Measurements from ENCODE around the gene POLG.

POLG gene

DNA sequence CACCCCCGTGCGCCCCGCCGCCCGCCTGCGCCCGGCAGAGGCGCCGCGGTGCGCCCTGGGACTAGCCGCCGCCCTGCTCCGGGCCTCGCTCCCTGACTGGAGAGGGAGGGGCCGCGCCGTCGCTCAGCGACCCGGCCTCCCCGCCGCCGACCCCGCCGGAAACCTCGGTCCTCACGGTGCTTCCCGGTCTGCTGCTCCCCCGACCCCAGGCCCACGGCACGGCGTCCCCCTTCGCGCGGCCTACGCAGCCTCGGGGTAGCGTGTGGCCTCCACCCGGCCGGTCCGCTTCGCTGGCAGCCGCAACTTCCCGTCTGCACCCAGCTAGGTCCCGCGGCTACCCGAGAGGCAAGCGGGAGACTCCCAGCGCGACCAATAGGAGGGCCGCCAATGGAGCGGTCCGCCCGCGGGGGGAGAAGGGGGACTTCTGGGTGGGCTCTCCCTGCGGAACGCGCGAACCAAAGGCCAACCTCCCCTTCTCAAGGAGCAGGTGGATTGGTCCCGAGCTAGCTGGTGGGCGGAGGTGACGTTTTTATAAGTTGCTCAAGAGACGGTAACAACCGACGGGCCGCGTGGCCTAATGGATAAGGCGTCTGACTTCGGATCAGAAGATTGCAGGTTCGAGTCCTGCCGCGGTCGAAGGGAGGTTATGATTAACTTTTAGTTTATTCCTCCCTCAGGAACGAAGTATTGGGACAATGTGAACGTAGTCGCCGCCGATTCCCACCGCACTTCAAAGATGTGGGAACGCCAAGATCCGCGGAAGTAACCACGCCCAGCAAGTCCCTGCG is at the start of gene POLG (continued):
- TF ChIP-seq ZNF623 (tag by site-specific recombination; IDR thresholded peaks at IDR 0.05) (peak; percentile 31), ZSCAN30 (tag by site-specific recombination; IDR thresholded peaks at IDR 0.05) (peak; percentile 86), ZNF837 (tag by site-specific recombination; IDR thresholded peaks at IDR 0.05) (no peak), SALL2 (tag by site-specific recombination; IDR thresholded peaks at IDR 0.05; ENCODE audit: borderline replicate concordance) (no peak), ZNF530 (tag by site-specific recombination; IDR thresholded peaks at IDR 0.05; ENCODE audit: low read depth) (no peak), ZNF76 (tag by site-specific recombination; IDR thresholded peaks at IDR 0.05; ENCODE audit: borderline replicate concordance, low read depth) (peak; percentile 96), ZNF600 (tag by site-specific recombination; IDR thresholded peaks at IDR 0.05) (peak; percentile 47), BCL11B (tag by site-specific recombination; IDR thresholded peaks at IDR 0.05; ENCODE audit: low read depth) (no peak), ZNF140 (tag by site-specific recombination; IDR thresholded peaks at IDR 0.05) (no peak), KLF16 (tag by site-specific recombination; IDR thresholded peaks at IDR 0.05) (peak; percentile 90), ZFP3 (tag by site-specific recombination; IDR thresholded peaks at IDR 0.05; ENCODE audit: low read depth) (no peak), ZNF677 (tag by site-specific recombination; IDR thresholded peaks at IDR 0.05) (no peak), ZBTB7A (tag by site-specific recombination; IDR thresholded peaks at IDR 0.05; ENCODE audit: low read depth) (peak; percentile 100), ZNF433 (tag by site-specific recombination; IDR thresholded peaks at IDR 0.05; ENCODE audit: low read depth) (no peak), ZNF114 (tag by site-specific recombination; IDR thresholded peaks at IDR 0.05) (no peak), ZNF10 (tag by site-specific recombination; IDR thresholded peaks at IDR 0.05) (no peak; the same call in 1 of the 2 replicates), HOXC10 (CRISPR knock-in tag; IDR thresholded peaks at IDR 0.05) (no peak; the same call in 1 of the 2 replicates), ZNF2 (tag by site-specific recombination; IDR thresholded peaks at IDR 0.05) (peak; percentile 95), ZBTB20 (tag by site-specific recombination; IDR thresholded peaks at IDR 0.05) (no peak; the same call in 1 of the 2 replicates)
- TF ChIP-seq, protein P1, sequence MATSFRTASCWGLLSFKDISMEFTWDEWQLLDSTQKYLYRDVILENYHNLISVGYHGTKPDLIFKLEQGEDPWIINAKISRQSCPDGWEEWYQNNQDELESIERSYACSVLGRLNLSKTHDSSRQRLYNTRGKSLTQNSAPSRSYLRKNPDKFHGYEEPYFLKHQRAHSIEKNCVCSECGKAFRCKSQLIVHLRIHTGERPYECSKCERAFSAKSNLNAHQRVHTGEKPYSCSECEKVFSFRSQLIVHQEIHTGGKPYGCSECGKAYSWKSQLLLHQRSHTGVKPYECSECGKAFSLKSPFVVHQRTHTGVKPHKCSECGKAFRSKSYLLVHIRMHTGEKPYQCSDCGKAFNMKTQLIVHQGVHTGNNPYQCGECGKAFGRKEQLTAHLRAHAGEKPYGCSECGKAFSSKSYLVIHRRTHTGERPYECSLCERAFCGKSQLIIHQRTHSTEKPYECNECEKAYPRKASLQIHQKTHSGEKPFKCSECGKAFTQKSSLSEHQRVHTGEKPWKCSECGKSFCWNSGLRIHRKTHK (tag by site-specific recombination; IDR thresholded peaks at IDR 0.05) = no peak
- TF ChIP-seq, protein P2, sequence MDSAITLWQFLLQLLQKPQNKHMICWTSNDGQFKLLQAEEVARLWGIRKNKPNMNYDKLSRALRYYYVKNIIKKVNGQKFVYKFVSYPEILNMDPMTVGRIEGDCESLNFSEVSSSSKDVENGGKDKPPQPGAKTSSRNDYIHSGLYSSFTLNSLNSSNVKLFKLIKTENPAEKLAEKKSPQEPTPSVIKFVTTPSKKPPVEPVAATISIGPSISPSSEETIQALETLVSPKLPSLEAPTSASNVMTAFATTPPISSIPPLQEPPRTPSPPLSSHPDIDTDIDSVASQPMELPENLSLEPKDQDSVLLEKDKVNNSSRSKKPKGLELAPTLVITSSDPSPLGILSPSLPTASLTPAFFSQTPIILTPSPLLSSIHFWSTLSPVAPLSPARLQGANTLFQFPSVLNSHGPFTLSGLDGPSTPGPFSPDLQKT (IDR thresholded peaks at IDR 0.05; ENCODE audit: borderline replicate concordance, low read depth, low read length) = no peak
- TF ChIP-seq, protein P3, sequence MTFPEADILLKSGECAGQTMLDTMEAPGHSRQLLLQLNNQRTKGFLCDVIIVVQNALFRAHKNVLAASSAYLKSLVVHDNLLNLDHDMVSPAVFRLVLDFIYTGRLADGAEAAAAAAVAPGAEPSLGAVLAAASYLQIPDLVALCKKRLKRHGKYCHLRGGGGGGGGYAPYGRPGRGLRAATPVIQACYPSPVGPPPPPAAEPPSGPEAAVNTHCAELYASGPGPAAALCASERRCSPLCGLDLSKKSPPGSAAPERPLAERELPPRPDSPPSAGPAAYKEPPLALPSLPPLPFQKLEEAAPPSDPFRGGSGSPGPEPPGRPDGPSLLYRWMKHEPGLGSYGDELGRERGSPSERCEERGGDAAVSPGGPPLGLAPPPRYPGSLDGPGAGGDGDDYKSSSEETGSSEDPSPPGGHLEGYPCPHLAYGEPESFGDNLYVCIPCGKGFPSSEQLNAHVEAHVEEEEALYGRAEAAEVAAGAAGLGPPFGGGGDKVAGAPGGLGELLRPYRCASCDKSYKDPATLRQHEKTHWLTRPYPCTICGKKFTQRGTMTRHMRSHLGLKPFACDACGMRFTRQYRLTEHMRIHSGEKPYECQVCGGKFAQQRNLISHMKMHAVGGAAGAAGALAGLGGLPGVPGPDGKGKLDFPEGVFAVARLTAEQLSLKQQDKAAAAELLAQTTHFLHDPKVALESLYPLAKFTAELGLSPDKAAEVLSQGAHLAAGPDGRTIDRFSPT (tag by site-specific recombination; IDR thresholded peaks at IDR 0.05) = no peak; the same call in 1 of the 2 replicates
- TF ChIP-seq, protein P4, sequence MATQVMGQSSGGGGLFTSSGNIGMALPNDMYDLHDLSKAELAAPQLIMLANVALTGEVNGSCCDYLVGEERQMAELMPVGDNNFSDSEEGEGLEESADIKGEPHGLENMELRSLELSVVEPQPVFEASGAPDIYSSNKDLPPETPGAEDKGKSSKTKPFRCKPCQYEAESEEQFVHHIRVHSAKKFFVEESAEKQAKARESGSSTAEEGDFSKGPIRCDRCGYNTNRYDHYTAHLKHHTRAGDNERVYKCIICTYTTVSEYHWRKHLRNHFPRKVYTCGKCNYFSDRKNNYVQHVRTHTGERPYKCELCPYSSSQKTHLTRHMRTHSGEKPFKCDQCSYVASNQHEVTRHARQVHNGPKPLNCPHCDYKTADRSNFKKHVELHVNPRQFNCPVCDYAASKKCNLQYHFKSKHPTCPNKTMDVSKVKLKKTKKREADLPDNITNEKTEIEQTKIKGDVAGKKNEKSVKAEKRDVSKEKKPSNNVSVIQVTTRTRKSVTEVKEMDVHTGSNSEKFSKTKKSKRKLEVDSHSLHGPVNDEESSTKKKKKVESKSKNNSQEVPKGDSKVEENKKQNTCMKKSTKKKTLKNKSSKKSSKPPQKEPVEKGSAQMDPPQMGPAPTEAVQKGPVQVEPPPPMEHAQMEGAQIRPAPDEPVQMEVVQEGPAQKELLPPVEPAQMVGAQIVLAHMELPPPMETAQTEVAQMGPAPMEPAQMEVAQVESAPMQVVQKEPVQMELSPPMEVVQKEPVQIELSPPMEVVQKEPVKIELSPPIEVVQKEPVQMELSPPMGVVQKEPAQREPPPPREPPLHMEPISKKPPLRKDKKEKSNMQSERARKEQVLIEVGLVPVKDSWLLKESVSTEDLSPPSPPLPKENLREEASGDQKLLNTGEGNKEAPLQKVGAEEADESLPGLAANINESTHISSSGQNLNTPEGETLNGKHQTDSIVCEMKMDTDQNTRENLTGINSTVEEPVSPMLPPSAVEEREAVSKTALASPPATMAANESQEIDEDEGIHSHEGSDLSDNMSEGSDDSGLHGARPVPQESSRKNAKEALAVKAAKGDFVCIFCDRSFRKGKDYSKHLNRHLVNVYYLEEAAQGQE (tag by site-specific recombination; IDR thresholded peaks at IDR 0.05) = peak; percentile 47; the same call in 1 of the 2 replicates
- TF ChIP-seq, protein P5, sequence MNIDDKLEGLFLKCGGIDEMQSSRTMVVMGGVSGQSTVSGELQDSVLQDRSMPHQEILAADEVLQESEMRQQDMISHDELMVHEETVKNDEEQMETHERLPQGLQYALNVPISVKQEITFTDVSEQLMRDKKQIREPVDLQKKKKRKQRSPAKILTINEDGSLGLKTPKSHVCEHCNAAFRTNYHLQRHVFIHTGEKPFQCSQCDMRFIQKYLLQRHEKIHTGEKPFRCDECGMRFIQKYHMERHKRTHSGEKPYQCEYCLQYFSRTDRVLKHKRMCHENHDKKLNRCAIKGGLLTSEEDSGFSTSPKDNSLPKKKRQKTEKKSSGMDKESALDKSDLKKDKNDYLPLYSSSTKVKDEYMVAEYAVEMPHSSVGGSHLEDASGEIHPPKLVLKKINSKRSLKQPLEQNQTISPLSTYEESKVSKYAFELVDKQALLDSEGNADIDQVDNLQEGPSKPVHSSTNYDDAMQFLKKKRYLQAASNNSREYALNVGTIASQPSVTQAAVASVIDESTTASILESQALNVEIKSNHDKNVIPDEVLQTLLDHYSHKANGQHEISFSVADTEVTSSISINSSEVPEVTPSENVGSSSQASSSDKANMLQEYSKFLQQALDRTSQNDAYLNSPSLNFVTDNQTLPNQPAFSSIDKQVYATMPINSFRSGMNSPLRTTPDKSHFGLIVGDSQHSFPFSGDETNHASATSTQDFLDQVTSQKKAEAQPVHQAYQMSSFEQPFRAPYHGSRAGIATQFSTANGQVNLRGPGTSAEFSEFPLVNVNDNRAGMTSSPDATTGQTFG (tag by site-specific recombination; IDR thresholded peaks at IDR 0.05; ENCODE audit: borderline replicate concordance) = 0 out of 2 replicates have a peak, but pooled peaks have one; percentile 59
- TF ChIP-seq, protein P6, sequence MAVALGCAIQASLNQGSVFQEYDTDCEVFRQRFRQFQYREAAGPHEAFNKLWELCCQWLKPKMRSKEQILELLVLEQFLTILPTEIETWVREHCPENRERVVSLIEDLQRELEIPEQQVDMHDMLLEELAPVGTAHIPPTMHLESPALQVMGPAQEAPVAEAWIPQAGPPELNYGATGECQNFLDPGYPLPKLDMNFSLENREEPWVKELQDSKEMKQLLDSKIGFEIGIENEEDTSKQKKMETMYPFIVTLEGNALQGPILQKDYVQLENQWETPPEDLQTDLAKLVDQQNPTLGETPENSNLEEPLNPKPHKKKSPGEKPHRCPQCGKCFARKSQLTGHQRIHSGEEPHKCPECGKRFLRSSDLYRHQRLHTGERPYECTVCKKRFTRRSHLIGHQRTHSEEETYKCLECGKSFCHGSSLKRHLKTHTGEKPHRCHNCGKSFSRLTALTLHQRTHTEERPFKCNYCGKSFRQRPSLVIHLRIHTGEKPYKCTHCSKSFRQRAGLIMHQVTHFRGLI (tag by site-specific recombination; IDR thresholded peaks at IDR 0.05) = peak; percentile 69; the same call in 1 of the 2 replicates
